ENCODE results near the gene LBX2.

GRCh38 chr2:74524955-74525716, 25.7 kb upstream of the LBX2 start:
- TF ChIP-seq TCF4 (CRISPR knock-in tag; IDR thresholded peaks at IDR 0.05; ENCODE audit: borderline replicate concordance): no peak
- TF ChIP-seq ESRRG (CRISPR knock-in tag; IDR thresholded peaks at IDR 0.05): no peak
- TF ChIP-seq RARB (CRISPR knock-in tag; IDR thresholded peaks at IDR 0.05): no peak
- no peak for TF ChIP-seq PATZ1 (CRISPR knock-in tag; IDR thresholded peaks at IDR 0.05; ENCODE audit: borderline replicate concordance)
